IMR-90 (cell line): Measurements from ENCODE around the gene CLEC1A. TPM values are rescaled to one million over a fixed set of nuclear protein-coding genes. Genes with fewer than 3 reads are reported as not detected.

Experiments
- ATAC-seq: fragments of 200-7000 bp; cut with Tn5 transposase; 2 replicates; pipeline ENCODE4 v1.9.1; 2020; ENCODE audit warnings: low read depth, mild to moderate bottlenecking, moderate library complexity
- BruUV-seq: library from RNA; stranded (reverse); fragments of 400-500 nt; replicated peaks from 2 replicates; lab custom pipeline; 2021; lab: Mats Ljungman, UMichigan
- CTCF ChIA-PET: fragments of 300-600 bp; formaldehyde crosslinking; extraction: SDS; loops from one replicate; lab custom pipeline; 2021; ENCODE audit warnings: antibody characterized with exemption; lab: Yijun Ruan, JAX
- POLR2A ChIA-PET: fragments of 300-600 bp; sonication (Branson Sonifier 250); formaldehyde crosslinking; loops from one replicate; lab custom pipeline; 2022; ENCODE audit warnings: antibody characterized with exemption; ENCODE audit not compliant: unreplicated experiment; lab: Charles Lee
- DNase-seq: peaks from one replicate; pipeline ENCODE4 v3.0.0; 2013
- H2AFZ ChIP-seq: replicated peaks from 2 replicates; pipeline ENCODE3; 2013; ENCODE audit warnings: low read length, mild to moderate bottlenecking; ENCODE audit not compliant: poor library complexity
- H2AK5ac ChIP-seq: 2 replicates; pipeline ENCODE4 v1.6.1; 2013; ENCODE audit warnings: low read depth, low read length, inconsistent platforms
- H2AK9ac ChIP-seq: replicated peaks from 2 replicates; pipeline ENCODE3; 2013; ENCODE audit warnings: mild to moderate bottlenecking, low read depth, low read length, moderate library complexity; ENCODE audit not compliant: poor library complexity
- H2BK120ac ChIP-seq: 2 replicates; pipeline ENCODE4 v1.6.1; 2013; ENCODE audit warnings: low read depth, low read length, inconsistent platforms
- H2BK15ac ChIP-seq: 3 replicates; pipeline ENCODE4 v1.6.1; 2013; ENCODE audit warnings: low read depth, low read length, inconsistent platforms
- H2BK20ac ChIP-seq: 2 replicates; pipeline ENCODE4 v1.6.1; 2013; ENCODE audit warnings: low read depth, mild to moderate bottlenecking, inconsistent platforms, low read length, moderate library complexity
- H2BK5ac ChIP-seq: 2 replicates; pipeline ENCODE4 v1.6.1; 2013; ENCODE audit warnings: mild to moderate bottlenecking, low read depth, low read length, inconsistent platforms; ENCODE audit not compliant: poor library complexity, severe bottlenecking
- H3K14ac ChIP-seq: replicated peaks from 2 replicates; pipeline ENCODE4 v1.6.1; 2013; ENCODE audit warnings: low read depth, low read length, inconsistent platforms
- H3K18ac ChIP-seq: 2 replicates; pipeline ENCODE4 v1.6.1; 2013; ENCODE audit warnings: low read depth, low read length, control low read depth
- H3K23ac ChIP-seq: 2 replicates; pipeline ENCODE4 v1.6.1; 2013; ENCODE audit warnings: low read depth, low read length, inconsistent platforms
- H3K27ac ChIP-seq: 2 replicates; pipeline ENCODE4 v1.5.1; 2013; ENCODE audit warnings: mild to moderate bottlenecking, control low read depth, low read length; ENCODE audit not compliant: insufficient read depth
- H3K27me3 ChIP-seq: 2 replicates; pipeline ENCODE4 v1.6.1; 2013; ENCODE audit warnings: low read length; ENCODE audit not compliant: control insufficient read depth, insufficient read depth
- H3K36me3 ChIP-seq: 2 replicates; pipeline ENCODE4 v1.6.1; 2013; ENCODE audit warnings: low read length, mixed read lengths; ENCODE audit not compliant: control insufficient read depth, insufficient read depth
- H3K4ac ChIP-seq: 2 replicates; pipeline ENCODE4 v1.6.1; 2013; ENCODE audit warnings: low read depth, low read length, inconsistent platforms
- H3K4me1 ChIP-seq: 2 replicates; pipeline ENCODE4 v1.6.1; 2013; ENCODE audit warnings: low read length, mixed read lengths; ENCODE audit not compliant: control insufficient read depth, insufficient read depth
- H3K4me2 ChIP-seq: 2 replicates; pipeline ENCODE4 v1.6.1; 2013; ENCODE audit warnings: low read depth, mild to moderate bottlenecking, control low read depth, low read length, moderate library complexity
- H3K4me3 ChIP-seq: 2 replicates; pipeline ENCODE4 v1.5.1; 2013; ENCODE audit warnings: low read depth, mild to moderate bottlenecking, control low read depth, low read length, moderate library complexity; ENCODE audit not compliant: insufficient read depth
- H3K56ac ChIP-seq: 2 replicates; pipeline ENCODE4 v1.6.1; 2013; ENCODE audit warnings: low read length, inconsistent platforms; ENCODE audit not compliant: insufficient read depth; ENCODE audit errors: extremely low read depth
- H3K79me1 ChIP-seq, 2 experiments: 2 replicates each; pipeline ENCODE4 v1.6.1; 2013; ENCODE audit warnings: low read length in 2 of 2, inconsistent platforms in 1 of 2, low read depth in 1 of 2
- H3K9ac ChIP-seq: 2 replicates; pipeline ENCODE4 v1.6.1; 2013; ENCODE audit warnings: low read depth, low read length, control low read depth
- H3K9me1 ChIP-seq: 2 replicates; pipeline ENCODE4 v1.6.1; 2013; ENCODE audit warnings: low read length, inconsistent platforms; ENCODE audit not compliant: insufficient read depth
- H3K9me3 ChIP-seq: 2 replicates; pipeline ENCODE4 v1.6.1; 2013; ENCODE audit warnings: low read length; ENCODE audit not compliant: control insufficient read depth, insufficient read depth
- H4K20me1 ChIP-seq: 2 replicates; pipeline ENCODE4 v1.6.1; 2013; ENCODE audit warnings: low read length, inconsistent platforms; ENCODE audit not compliant: insufficient read depth
- H4K5ac ChIP-seq: 2 replicates; pipeline ENCODE4 v1.6.1; 2013; ENCODE audit warnings: mild to moderate bottlenecking, low read depth, low read length, control low read depth
- H4K8ac ChIP-seq, 2 experiments: 2 replicates each; pipeline ENCODE4 v1.6.1; 2013; ENCODE audit warnings: low read depth in 2 of 2, low read length in 2 of 2, control low read depth in 1 of 2, inconsistent platforms in 1 of 2
- H4K91ac ChIP-seq: 2 replicates; pipeline ENCODE4 v1.6.1; 2013; ENCODE audit warnings: low read depth, low read length, inconsistent platforms; ENCODE audit not compliant: insufficient read depth
- BHLHE40 ChIP-seq: fragments of 150-350 bp; IDR thresholded peaks from 2 replicates; pipeline ENCODE4 v1.6.1; 2016; ENCODE audit warnings: mild to moderate bottlenecking, low read depth, low read length
- CEBPB ChIP-seq: IDR thresholded peaks from 2 replicates; pipeline ENCODE4 v1.6.1; 2012; ENCODE audit warnings: low read depth, low read length, improper control_type of control experiment
- CHD1 ChIP-seq: IDR thresholded peaks from 2 replicates; pipeline ENCODE4 v1.6.1; 2012; ENCODE audit warnings: low read depth, low read length, improper control_type of control experiment
- MAFK ChIP-seq: IDR thresholded peaks from 2 replicates; pipeline ENCODE4 v1.6.1; 2012; ENCODE audit warnings: low read depth, low read length, improper control_type of control experiment
- MAZ ChIP-seq: IDR thresholded peaks from 2 replicates; pipeline ENCODE4 v1.6.1; 2012; ENCODE audit warnings: low read depth, mild to moderate bottlenecking, low read length, improper control_type of control experiment, moderate library complexity, borderline replicate concordance
- POLR2A ChIP-seq: IDR thresholded peaks from 2 replicates; pipeline ENCODE4 v1.6.1; 2012; ENCODE audit warnings: mild to moderate bottlenecking, low read depth, low read length
- RAD21 ChIP-seq: IDR thresholded peaks from 2 replicates; pipeline ENCODE4 v1.6.1; 2012; ENCODE audit warnings: low read length, improper control_type of control experiment
- RCOR1 ChIP-seq: IDR thresholded peaks from 2 replicates; pipeline ENCODE4 v1.6.1; 2012; ENCODE audit warnings: mild to moderate bottlenecking, low read length, improper control_type of control experiment; ENCODE audit not compliant: insufficient replicate concordance
- RFX5 ChIP-seq: IDR thresholded peaks from 2 replicates; pipeline ENCODE4 v1.8.0; 2012; ENCODE audit warnings: low read depth, mild to moderate bottlenecking, low read length, moderate library complexity
- SMC3 ChIP-seq: fragments of 150-350 bp; IDR thresholded peaks from 2 replicates; pipeline ENCODE4 v1.6.1; 2016; ENCODE audit warnings: low read depth, mild to moderate bottlenecking, antibody characterized with exemption, low read length, moderate library complexity
- USF2 ChIP-seq: fragments of 150-350 bp; IDR thresholded peaks from 2 replicates; pipeline ENCODE4 v1.6.1; 2017; ENCODE audit warnings: mild to moderate bottlenecking, antibody characterized with exemption, low read length, low read depth
- dilution Hi-C: fragments of 300-500 bp; cut with HindIII; formaldehyde crosslinking; loops from one replicate; pipeline ENCODE4 v1.14.3; 2018; ENCODE audit warnings: low sequenced_read_pairs; ENCODE audit not compliant: unreplicated experiment
- in situ Hi-C: fragments of 300-500 bp; cut with MboI; formaldehyde crosslinking; loops from 3 replicates; pipeline ENCODE4 v1.14.3; 2019; ENCODE audit warnings: low sequenced_read_pairs, inconsistent platforms, mixed read lengths
- intact Hi-C: fragments of 100-400 bp; cut with micrococcal nuclease; formaldehyde crosslinking; loops from 2 replicates; pipeline ENCODE4 v1.10.0; 2022
- polyA plus RNA-seq, 3 experiments: library from polyadenylated mRNA; depleted of rRNA; stranded (reverse); fragments of >200 nt; gene quantifications; 2 replicates each; pipeline ENCODE4 v1.2.3, GENCODE V29; 2012; ENCODE audit warnings: low replicate concordance in 1 of 3
- total RNA-seq: library from RNA; depleted of rRNA; stranded (reverse); fragments of >200 nt; gene quantifications from 2 replicates; pipeline ENCODE4 v1.2.3, GENCODE V29; 2012
- TF ChIP-seq, protein P1 (sequence below): fragments of 150-350 bp; IDR thresholded peaks from 2 replicates; pipeline ENCODE4 v1.6.1; 2016; ENCODE audit warnings: low read depth, mild to moderate bottlenecking, low read length, moderate library complexity, borderline replicate concordance
- TF ChIP-seq, protein P2 (sequence below): conservative IDR thresholded peaks from 2 replicates; pipeline ENCODE4 v1.5.1; 2012; ENCODE audit warnings: mild to moderate bottlenecking, low read depth, low read length, improper control_type of control experiment

The CLEC1A gene
- total and polyA plus RNA-seq, 2 of the 4 experiments (the other 2 are of a cell fraction), result not detected

GRCh38 chr12:10088955-10089900 lies 9.6 kb downstream of the CLEC1A start (continued):
- no peak for TF ChIP-seq BHLHE40

- Histone ChIP-seq H2AK5ac (no peak overlapping the region), H3K27ac (no peak overlapping the region), H2BK5ac (no peak overlapping the region), H4K20me1 (no peaks in the 10 kb centered on the region), H2AFZ (no peak overlapping the region), H3K4me3 (no peak overlapping the region), H3K27me3 (no peaks in the 10 kb centered on the region), H3K4me1 (no peaks in the 10 kb centered on the region), H3K56ac (no peak overlapping the region), H2BK120ac (no peak overlapping the region), H3K9ac (no peak overlapping the region), H3K18ac (no peak overlapping the region), H3K9me1 (no peaks in the 10 kb centered on the region), H4K91ac (no peak overlapping the region), H2AK9ac (no peak overlapping the region), H4K5ac (no peak overlapping the region), H3K36me3 (no peaks in the 10 kb centered on the region), H3K79me1 (no peaks in the 10 kb centered on the region), H3K4me2 (no peak overlapping the region), H4K8ac (no peak overlapping the region), H2BK15ac (no peak overlapping the region), H3K9me3 (peaks cover 3% of the 10 kb centered on the region), H3K14ac (no peak overlapping the region), H3K23ac (no peak overlapping the region), H3K4ac (no peak overlapping the region), H2BK20ac (no peak overlapping the region)
- DNase-seq, result no peak
- dilution Hi-C loops (no loop called here), in situ Hi-C loops (no loop called here), intact Hi-C loops (no loop called here)
- BruUV-seq, result no TSS peak
- POLR2A ChIA-PET, result no interaction called here
- no peak for ATAC-seq
- CTCF ChIA-PET, result no interaction called here
- no peak for TF ChIP-seq MAFK
- TF ChIP-seq POLR2A, result no peak
- TF ChIP-seq, protein P1, sequence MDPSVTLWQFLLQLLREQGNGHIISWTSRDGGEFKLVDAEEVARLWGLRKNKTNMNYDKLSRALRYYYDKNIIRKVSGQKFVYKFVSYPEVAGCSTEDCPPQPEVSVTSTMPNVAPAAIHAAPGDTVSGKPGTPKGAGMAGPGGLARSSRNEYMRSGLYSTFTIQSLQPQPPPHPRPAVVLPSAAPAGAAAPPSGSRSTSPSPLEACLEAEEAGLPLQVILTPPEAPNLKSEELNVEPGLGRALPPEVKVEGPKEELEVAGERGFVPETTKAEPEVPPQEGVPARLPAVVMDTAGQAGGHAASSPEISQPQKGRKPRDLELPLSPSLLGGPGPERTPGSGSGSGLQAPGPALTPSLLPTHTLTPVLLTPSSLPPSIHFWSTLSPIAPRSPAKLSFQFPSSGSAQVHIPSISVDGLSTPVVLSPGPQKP, result no peak
- no peak for TF ChIP-seq RAD21
- no peak for TF ChIP-seq USF2
- TF ChIP-seq MAZ, result no peak
- TF ChIP-seq BHLHE40, result no peak
- TF ChIP-seq RFX5, result no peak
- TF ChIP-seq CEBPB, result no peak
- TF ChIP-seq CHD1, result no peak
- no peak for TF ChIP-seq RCOR1
- no peak for TF ChIP-seq SMC3
- TF ChIP-seq, protein P2, sequence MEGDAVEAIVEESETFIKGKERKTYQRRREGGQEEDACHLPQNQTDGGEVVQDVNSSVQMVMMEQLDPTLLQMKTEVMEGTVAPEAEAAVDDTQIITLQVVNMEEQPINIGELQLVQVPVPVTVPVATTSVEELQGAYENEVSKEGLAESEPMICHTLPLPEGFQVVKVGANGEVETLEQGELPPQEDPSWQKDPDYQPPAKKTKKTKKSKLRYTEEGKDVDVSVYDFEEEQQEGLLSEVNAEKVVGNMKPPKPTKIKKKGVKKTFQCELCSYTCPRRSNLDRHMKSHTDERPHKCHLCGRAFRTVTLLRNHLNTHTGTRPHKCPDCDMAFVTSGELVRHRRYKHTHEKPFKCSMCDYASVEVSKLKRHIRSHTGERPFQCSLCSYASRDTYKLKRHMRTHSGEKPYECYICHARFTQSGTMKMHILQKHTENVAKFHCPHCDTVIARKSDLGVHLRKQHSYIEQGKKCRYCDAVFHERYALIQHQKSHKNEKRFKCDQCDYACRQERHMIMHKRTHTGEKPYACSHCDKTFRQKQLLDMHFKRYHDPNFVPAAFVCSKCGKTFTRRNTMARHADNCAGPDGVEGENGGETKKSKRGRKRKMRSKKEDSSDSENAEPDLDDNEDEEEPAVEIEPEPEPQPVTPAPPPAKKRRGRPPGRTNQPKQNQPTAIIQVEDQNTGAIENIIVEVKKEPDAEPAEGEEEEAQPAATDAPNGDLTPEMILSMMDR, result no peak
Observed at GRCh38 chr12:10088031-10088430, 10.8 kb downstream of the CLEC1A start.
